B cell (primary cell): Measurements from ENCODE around the gene DPH2. TPM values are rescaled to one million over a fixed set of nuclear protein-coding genes. Genes with fewer than 3 reads are reported as not detected.

ENCODE experiments used
- ATAC-seq: fragments of 200-7000 bp; cut with Tn5 transposase; one replicate; pipeline ENCODE4 v1.10.0; 2021; ENCODE audit warnings: low read depth, mild to moderate bottlenecking, moderate number of reproducible peaks, moderate library complexity
- CTCF ChIA-PET: fragments of 350-600 bp; sonication (Branson Sonifier 250); formaldehyde crosslinking; loops from one replicate; lab custom pipeline; 2021; ENCODE audit warnings: antibody characterized with exemption, inconsistent platforms; lab: Charles Lee
- POLR2A ChIA-PET: fragments of 350-600 bp; sonication (Branson Sonifier 250); formaldehyde crosslinking; loops from one replicate; lab custom pipeline; 2021; ENCODE audit warnings: antibody characterized with exemption; lab: Charles Lee
- DNase-seq: peaks from one replicate; pipeline ENCODE4 v3.0.0; 2013
- H2AFZ ChIP-seq: 2 replicates; pipeline ENCODE4 v1.6.1; 2012; ENCODE audit warnings: mild to moderate bottlenecking, low read depth, low read length; ENCODE audit not compliant: insufficient read depth, poor library complexity, severe bottlenecking
- H3K27ac ChIP-seq, 2 donors: 1 replicate in 1 of 2; 2 replicates in 1 of 2; pipeline ENCODE4 v1.5.1; 2012 to 2013; ENCODE audit warnings: low read length in 2 of 2, mild to moderate bottlenecking in 2 of 2, moderate library complexity in 1 of 2
- H3K27me3 ChIP-seq, 4 experiments: fragments of 200-600 bp in 1 of 4; sonication (generic) in 1 of 4; replicated peaks in 1 of 4; 1 replicate in 2 of 4; 2 replicates in 2 of 4; pipeline versions ENCODE4 v1.6.1 to v1.7.0; 2013 to 2016; ENCODE audit warnings: low read length in 3 of 4, mild to moderate bottlenecking in 2 of 4, mixed read lengths in 1 of 4, moderate library complexity in 1 of 4; ENCODE audit not compliant: insufficient read depth in 4 of 4, control insufficient read depth in 3 of 4; ENCODE audit errors: control extremely low read depth in 1 of 4
- H3K36me3 ChIP-seq, 2 experiments: replicated peaks in 1 of 2; 1 replicate in 1 of 2; 2 replicates in 1 of 2; pipeline versions ENCODE4 v1.6.1 to v1.7.1; 2013; ENCODE audit warnings: low read length in 1 of 2; ENCODE audit not compliant: insufficient read depth in 2 of 2, control insufficient read depth in 1 of 2; ENCODE audit errors: control extremely low read depth in 1 of 2, extremely low read depth in 1 of 2
- H3K4me1 ChIP-seq, 2 donors: fragments of 200-600 bp in 1 of 2; sonication (generic) in 1 of 2; 1 replicate in 1 of 2; 2 replicates in 1 of 2; pipeline versions ENCODE4 v1.5.1 to v1.6.1; 2013 to 2017; ENCODE audit warnings: low read length in 2 of 2; ENCODE audit not compliant: control insufficient read depth in 2 of 2, insufficient read depth in 2 of 2
- H3K4me2 ChIP-seq: replicated peaks from 2 replicates; pipeline ENCODE3; 2012; ENCODE audit warnings: mild to moderate bottlenecking, low read depth, low read length; ENCODE audit not compliant: poor library complexity, severe bottlenecking
- H3K4me3 ChIP-seq, 5 experiments: fragments of 200-600 bp in 1 of 5; sonication (generic) in 1 of 5; 1 replicate in 3 of 5; 2 replicates in 2 of 5; pipeline versions ENCODE4 v1.5.1 to v1.7.0; 2011 to 2016; ENCODE audit warnings: low read length in 4 of 5, mild to moderate bottlenecking in 4 of 5, low read depth in 2 of 5, control low read depth in 1 of 5, moderate library complexity in 1 of 5; ENCODE audit not compliant: insufficient read depth in 1 of 5; ENCODE audit errors: control extremely low read depth in 1 of 5, extremely low read depth in 1 of 5
- H3K79me2 ChIP-seq: fragments of 200-600 bp; sonication (generic); one replicate; pipeline ENCODE4 v1.6.0; 2016; ENCODE audit warnings: low read length; ENCODE audit not compliant: control insufficient read depth, insufficient read depth
- H3K9ac ChIP-seq: fragments of 200-600 bp; sonication (generic); 2 replicates; pipeline ENCODE4 v1.6.1; 2017; ENCODE audit warnings: mild to moderate bottlenecking, low read length, moderate library complexity
- H3K9me3 ChIP-seq, 3 donors: one replicate each; pipeline versions ENCODE4 v1.6.1 to v1.7.1; 2013; ENCODE audit warnings: low read length in 2 of 3; ENCODE audit not compliant: control insufficient read depth in 2 of 3, insufficient read depth in 1 of 3; ENCODE audit errors: control extremely low read depth in 1 of 3
- H4K20me1 ChIP-seq: 2 replicates; pipeline ENCODE4 v1.6.0; 2012; ENCODE audit warnings: mild to moderate bottlenecking, low read length; ENCODE audit not compliant: insufficient read depth, control insufficient read depth, poor library complexity, severe bottlenecking
- H3K27ac Mint-ChIP-seq: one replicate; pipeline ENCODE4 v1.8.0; 2021; ENCODE audit warnings: mixed read lengths
- H3K27me3 Mint-ChIP-seq: one replicate; pipeline ENCODE4 v1.8.0; 2021; ENCODE audit warnings: mixed read lengths
- H3K4me1 Mint-ChIP-seq: one replicate; pipeline ENCODE4 v1.8.0; 2021; ENCODE audit warnings: mixed read lengths
- H3K4me3 Mint-ChIP-seq: one replicate; pipeline ENCODE4 v1.8.0; 2021; ENCODE audit warnings: mixed read lengths
- H3K9me3 Mint-ChIP-seq: one replicate; pipeline ENCODE4 v1.8.0; 2022; ENCODE audit warnings: mixed read lengths; ENCODE audit not compliant: insufficient read depth
- EZH2 ChIP-seq: IDR thresholded peaks from 2 replicates; pipeline ENCODE4 v1.6.1; 2012; ENCODE audit warnings: borderline replicate concordance, low read depth, mild to moderate bottlenecking, moderate library complexity, low read length; ENCODE audit not compliant: insufficient read depth, poor library complexity, severe bottlenecking
- WGBS: methylation state at CpG from one replicate; pipeline ENCODE4 v1.1.5; 2013; ENCODE audit warnings: missing lambda C conversion rate; ENCODE audit not compliant: insufficient coverage; 5-methylcytosine and 5-hydroxymethylcytosine counted together
- intact Hi-C: fragments of 100-400 bp; cut with micrococcal nuclease; formaldehyde crosslinking; loops from one replicate; pipeline ENCODE4 v1.10.0; 2022
- polyA plus RNA-seq: library from polyadenylated mRNA; depleted of rRNA; stranded (reverse); fragments of >200 nt; gene quantifications from 2 replicates; pipeline ENCODE4 v1.2.3, GENCODE V29; 2012
- total RNA-seq, 2 donors: library from RNA; stranded (reverse); fragments of 120-200 nt in 1 of 2; gene quantifications; 1 replicate in 1 of 2; 2 replicates in 1 of 2; pipeline versions ENCODE4 v1.2.3 to v1.2.4, GENCODE V29; 2013 to 2022
- TF ChIP-seq, protein P1 (sequence below): fragments of 200-600 bp; IDR thresholded peaks from one replicate; pipeline ENCODE4 v1.8.0; 2022; ENCODE audit warnings: antibody characterized with exemption, mild to moderate bottlenecking

The DPH2 gene
- total and polyA plus RNA-seq, 2 donors (not counting 1 experiment from before 2014, with no cell fraction given): 30.5 to 71.9 TPM

DNA sequence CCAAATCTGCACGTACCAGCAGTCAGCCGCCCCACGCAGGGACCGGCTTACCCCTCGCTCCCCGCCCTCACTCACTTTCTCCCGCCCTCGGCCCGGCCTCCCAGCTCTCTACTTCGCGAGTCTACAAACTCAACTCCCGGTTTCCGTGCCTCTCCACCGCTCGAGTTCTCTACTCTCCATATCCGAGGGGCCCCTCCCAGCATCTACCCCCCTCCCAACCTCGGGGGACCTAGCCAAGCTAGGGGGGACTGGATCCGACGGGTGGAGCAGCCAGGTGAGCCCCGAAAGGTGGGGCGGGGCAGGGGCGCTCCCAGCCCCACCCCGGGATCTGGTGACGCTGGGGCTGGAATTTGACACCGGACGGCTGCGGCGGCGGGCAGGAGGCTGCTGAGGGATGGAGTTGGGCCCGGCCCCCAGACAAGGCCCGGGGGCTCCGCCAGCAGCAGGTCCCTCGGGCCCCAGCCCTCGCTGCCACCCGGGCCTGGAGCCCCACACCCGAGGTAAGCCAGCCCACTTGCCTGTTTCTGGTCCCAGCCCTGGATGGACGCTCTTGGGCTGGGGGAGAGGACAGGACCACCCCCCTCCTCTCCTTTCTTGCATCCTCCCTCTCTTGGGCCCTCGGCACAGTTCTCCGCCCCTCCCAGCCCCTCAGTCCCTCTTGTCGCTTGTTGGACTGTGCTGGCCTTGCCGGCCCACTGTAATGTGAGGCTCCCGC, 36.3 kb upstream of the DPH2 start, which contains the start of gene ARTN:
ARTN (plus strand) TSS at position 416 of the 715 bp plus-strand sequence. CDS start 1,856 bp downstream, outside the sequence.
- Histone ChIP-seq H3K36me3 (no peaks in the 10 kb centered on the region), H3K4me2 (peak within 1 kb of the TSS; percentile 70), H3K4me1 (peaks cover 29 to 30% of the 10 kb centered on the region in 2 donors), H3K27ac (no peak within 1 kb of the TSS), H2AFZ (peak within 1 kb of the TSS; percentile 55), H4K20me1 (no peaks in the 10 kb centered on the region), H3K9me3 (peaks cover 0 to 14% (median 0%) of the 10 kb centered on the region in 3 donors), H3K79me2 (no peaks in the 10 kb centered on the region), H3K9ac (peak within 1 kb of the TSS; percentile 44), H3K4me3 (peak within 1 kb of the TSS in 2 of 5 experiments; percentile 18 to 27), H3K27me3 (peaks cover 0 to 44% (median 26%) of the 10 kb centered on the region in 4 experiments)
- Mint-ChIP-seq H3K27me3 (peaks cover 26% of the 10 kb centered on the region), H3K4me3 (peak within 1 kb of the TSS; percentile 54), H3K9me3 (no peaks in the 10 kb centered on the region), H3K27ac (no peak within 1 kb of the TSS), H3K4me1 (peaks cover 21% of the 10 kb centered on the region)
- DNase-seq: peak; percentile 32
- ChIA-PET POLR2A (interaction anchor here (1.2 kb wide), 1 partner anchor 694 kb away, joined by 3 read pairs; no protein-coding TSS in a partner anchor), CTCF (interaction anchor here (0.6 to 10.3 kb wide), 14 partner anchors 11 to 707 kb away, joined by 3 to 118 read pairs (median 7); partner anchors contain the start of genes DPH2, IPO13 and PTPRF)
- WGBS: 5% methylated on average over 42 of the region's 42 CpGs
- ATAC-seq: no peak
- intact Hi-C loops: loop anchor here (5.0 kb wide), 1 partner anchor 114 kb away; no protein-coding TSS in a partner anchor
- TF ChIP-seq EZH2: no peak
- TF ChIP-seq, protein P1, sequence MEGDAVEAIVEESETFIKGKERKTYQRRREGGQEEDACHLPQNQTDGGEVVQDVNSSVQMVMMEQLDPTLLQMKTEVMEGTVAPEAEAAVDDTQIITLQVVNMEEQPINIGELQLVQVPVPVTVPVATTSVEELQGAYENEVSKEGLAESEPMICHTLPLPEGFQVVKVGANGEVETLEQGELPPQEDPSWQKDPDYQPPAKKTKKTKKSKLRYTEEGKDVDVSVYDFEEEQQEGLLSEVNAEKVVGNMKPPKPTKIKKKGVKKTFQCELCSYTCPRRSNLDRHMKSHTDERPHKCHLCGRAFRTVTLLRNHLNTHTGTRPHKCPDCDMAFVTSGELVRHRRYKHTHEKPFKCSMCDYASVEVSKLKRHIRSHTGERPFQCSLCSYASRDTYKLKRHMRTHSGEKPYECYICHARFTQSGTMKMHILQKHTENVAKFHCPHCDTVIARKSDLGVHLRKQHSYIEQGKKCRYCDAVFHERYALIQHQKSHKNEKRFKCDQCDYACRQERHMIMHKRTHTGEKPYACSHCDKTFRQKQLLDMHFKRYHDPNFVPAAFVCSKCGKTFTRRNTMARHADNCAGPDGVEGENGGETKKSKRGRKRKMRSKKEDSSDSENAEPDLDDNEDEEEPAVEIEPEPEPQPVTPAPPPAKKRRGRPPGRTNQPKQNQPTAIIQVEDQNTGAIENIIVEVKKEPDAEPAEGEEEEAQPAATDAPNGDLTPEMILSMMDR: no peak
